ENCODE measurements around the gene OR52D1. TPM values are rescaled to one million over a fixed set of nuclear protein-coding genes. Genes with fewer than 3 reads are reported as not detected.

Gene OR52D1
- total RNA-seq, 2 donors from 2014 or later = not detected

GRCh38 chr11:5528495-5528894 is 40.0 kb downstream of the OR52D1 start:
- Histone ChIP-seq H3K27ac (ENCODE audit: low read depth, low read length) (no peak overlapping the region), H3K9ac (ENCODE audit: extremely low read depth, low read length, poor library complexity, severe bottlenecking) (no peak overlapping the region), H3K4me1 (ENCODE audit: control insufficient read depth, insufficient read depth, low read length) (peaks cover 3% of the 10 kb centered on the region), H3K4me3 (ENCODE audit: low read length) (no peak overlapping the region), H3K9me3 (ENCODE audit: control insufficient read depth, low read length) (no peaks in the 10 kb centered on the region), H3K27me3 (ENCODE audit: control insufficient read depth, insufficient read depth, low read length, poor library complexity, severe bottlenecking) (no peaks in the 10 kb centered on the region), H3K36me3 (ENCODE audit: control insufficient read depth, insufficient read depth, low read length) (no peaks in the 10 kb centered on the region)
- Mint-ChIP-seq H3K27me3 (ENCODE audit: insufficient read depth) (peaks cover 16% of the 10 kb centered on the region), H3K36me3 (ENCODE audit: low read depth) (no peaks in the 10 kb centered on the region), H3K27ac (no peak overlapping the region), H3K4me1 (peaks cover 18% of the 10 kb centered on the region), H3K9me3 (no peaks in the 10 kb centered on the region), H3K4me3 (no peak overlapping the region)
- TF ChIP-seq CTCF (conservative IDR thresholded peaks at IDR 0.05) = no peak
- no peak for DNase-seq
- 80% methylated on average over 1 of the region's 1 CpG; no CpG with 5 or more reads in 1 of the 2 experiments for WGBS, 2 experiments (ENCODE audit: insufficient coverage in 1 of 2, insufficient read length in 1 of 2)

GRCh38 chr11:5531053-5531831 is 42.8 kb downstream of the OR52D1 start:
- H3K9me3 Mint-ChIP-seq = no peaks in the 10 kb centered on the region
- peaks cover 9% of the 10 kb centered on the region for H3K27me3 Mint-ChIP-seq (ENCODE audit: insufficient read depth)
- Histone ChIP-seq H3K4me3 (ENCODE audit: low read length) (no peak overlapping the region), H3K27ac (ENCODE audit: low read depth, low read length) (no peak overlapping the region), H3K9ac (ENCODE audit: extremely low read depth, low read length, poor library complexity, severe bottlenecking) (no peak overlapping the region), H3K36me3 (ENCODE audit: control insufficient read depth, insufficient read depth, low read length) (no peaks in the 10 kb centered on the region), H3K4me1 (ENCODE audit: control insufficient read depth, insufficient read depth, low read length) (peaks cover 3% of the 10 kb centered on the region), H3K27me3 (ENCODE audit: control insufficient read depth, insufficient read depth, low read length, poor library complexity, severe bottlenecking) (no peaks in the 10 kb centered on the region), H3K9me3 (ENCODE audit: control insufficient read depth, low read length) (no peaks in the 10 kb centered on the region)
- H3K4me3 Mint-ChIP-seq = no peak overlapping the region
- no peak overlapping the region for H3K27ac Mint-ChIP-seq
- WGBS, 2 experiments (ENCODE audit: insufficient coverage in 1 of 2, insufficient read length in 1 of 2) = 60 to 87% methylated on average over 1 to 2 of the region's 2 CpGs
- no peak for DNase-seq
- no peaks in the 10 kb centered on the region for H3K36me3 Mint-ChIP-seq (ENCODE audit: low read depth)
- H3K4me1 Mint-ChIP-seq = peaks cover 6% of the 10 kb centered on the region
- TF ChIP-seq CTCF (conservative IDR thresholded peaks at IDR 0.05) = no peak

DNA sequence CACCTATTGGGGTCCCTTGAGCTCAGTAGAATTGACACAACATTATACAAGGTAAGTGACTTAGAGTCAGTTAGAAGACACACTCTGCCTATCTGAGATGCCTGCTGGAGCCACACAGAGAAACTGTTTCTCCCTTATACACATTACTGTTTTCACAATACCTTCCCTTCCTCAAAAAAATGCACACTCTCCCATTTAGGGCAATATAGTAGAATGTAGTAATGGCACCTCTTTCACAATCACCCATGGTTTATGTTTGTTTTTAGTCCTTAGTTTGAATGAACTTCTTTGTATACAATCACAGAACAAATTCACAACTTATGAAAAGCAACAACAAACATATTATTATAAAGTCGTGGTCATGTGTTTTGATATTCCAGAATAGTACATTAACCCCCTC is 45.6 kb downstream of the OR52D1 start:
- Histone ChIP-seq H3K27ac (ENCODE audit: low read depth, low read length) (no peak overlapping the region), H3K4me1 (ENCODE audit: control insufficient read depth, insufficient read depth, low read length) (peaks cover 3% of the 10 kb centered on the region), H3K9me3 (ENCODE audit: control insufficient read depth, low read length) (no peaks in the 10 kb centered on the region), H3K27me3 (ENCODE audit: control insufficient read depth, insufficient read depth, low read length, poor library complexity, severe bottlenecking) (no peaks in the 10 kb centered on the region), H3K9ac (ENCODE audit: extremely low read depth, low read length, poor library complexity, severe bottlenecking) (no peak overlapping the region), H3K36me3 (ENCODE audit: control insufficient read depth, insufficient read depth, low read length) (no peaks in the 10 kb centered on the region), H3K4me3 (ENCODE audit: low read length) (no peak overlapping the region)
- peaks cover 6% of the 10 kb centered on the region for H3K4me1 Mint-ChIP-seq
- H3K36me3 Mint-ChIP-seq (ENCODE audit: low read depth) = no peaks in the 10 kb centered on the region
- H3K27me3 Mint-ChIP-seq (ENCODE audit: insufficient read depth) = peaks cover 1% of the 10 kb centered on the region
- WGBS, 2 experiments (ENCODE audit: insufficient coverage in 1 of 2, insufficient read length in 1 of 2) = 85% methylated on average over 1 of the region's 1 CpG; no CpG with 5 or more reads in 1 of the 2 experiments
- no peak overlapping the region for H3K4me3 Mint-ChIP-seq
- H3K9me3 Mint-ChIP-seq = no peaks in the 10 kb centered on the region
- DNase-seq = no peak
- TF ChIP-seq CTCF (conservative IDR thresholded peaks at IDR 0.05) = no peak
- no peak overlapping the region for H3K27ac Mint-ChIP-seq
